Gastrocnemius medialis (tissue), 4 donors: ENCODE results near the gene TTLL13. TPM values are rescaled to one million over a fixed set of nuclear protein-coding genes. Genes with fewer than 3 reads are reported as not detected.

Source experiments
- ATAC-seq, 2 donors: fragments of 150-250 bp; one replicate each; pipeline ENCODE4 v1.9.1; 2016
- DNase-seq, 2 donors: peaks; one replicate each; pipeline ENCODE4 v3.0.0-alpha.2; 2019
- H3K27ac ChIP-seq, 4 donors: fragments of 200-600 bp; sonication (generic); 1 replicate in 1 of 4; 2 replicates in 3 of 4; pipeline ENCODE4 v1.5.1; 2016 to 2018; ENCODE audit warnings: mild to moderate bottlenecking in 2 of 4, moderate library complexity in 1 of 4
- H3K27me3 ChIP-seq, 3 donors: fragments of 200-600 bp; sonication (generic) in 2 of 3; 1 replicate in 1 of 3; 2 replicates in 2 of 3; pipeline versions ENCODE4 v1.5.1 to v1.6.0; 2016 to 2019; ENCODE audit warnings: mild to moderate bottlenecking in 1 of 3, moderate library complexity in 1 of 3
- H3K36me3 ChIP-seq, 2 donors: fragments of 200-600 bp; sonication (generic) in 1 of 2; one replicate each; pipeline ENCODE4 v1.5.1; 2017 to 2018
- H3K4me1 ChIP-seq, 2 donors: fragments of 200-600 bp; sonication (generic) in 1 of 2; one replicate each; pipeline ENCODE4 v1.5.1; 2016 to 2017; ENCODE audit warnings: mild to moderate bottlenecking in 2 of 2
- H3K4me3 ChIP-seq, 4 donors: fragments of 200-600 bp; sonication (generic) in 3 of 4; 1 replicate in 1 of 4; 2 replicates in 3 of 4; pipeline ENCODE4 v1.5.1; 2016 to 2019; ENCODE audit warnings: mild to moderate bottlenecking in 2 of 4
- H3K9me3 ChIP-seq, 3 donors: fragments of 200-600 bp; sonication (generic) in 2 of 3; 1 replicate in 1 of 3; 2 replicates in 2 of 3; pipeline ENCODE4 v1.5.1; 2016 to 2019
- POLR2A ChIP-seq, 2 donors: fragments of 450-650 bp; IDR thresholded peaks; one replicate each; pipeline ENCODE4 v1.6.1; 2017; ENCODE audit warnings: antibody characterized with exemption in 2 of 2, mild to moderate bottlenecking in 2 of 2, moderate library complexity in 2 of 2
- in situ Hi-C, 4 donors: fragments of 200-750 bp; cut with MboI; loops; one replicate each; pipeline versions ENCODE4 v1.15.0 to v1.8.0; 2017; ENCODE audit warnings: low sequenced_read_pairs in 4 of 4
- intact Hi-C: fragments of 100-400 bp; cut with DNase I; formaldehyde crosslinking; loops from one replicate; pipeline ENCODE4 v1.15.1; 2023; ENCODE audit warnings: low total_unique reads
- total RNA-seq, 4 donors: library from RNA; depleted of rRNA; stranded (reverse); fragments of >200 nt; gene quantifications; one replicate each; pipeline versions ENCODE4 v1.1.0 to v1.2.3, GENCODE V29; 2016
- TF ChIP-seq, protein P1 (sequence below), 5 experiments: fragments of 450-650 bp in 3 of 5; fragments of 200-600 bp in 2 of 5; sonication (generic) in 2 of 5; IDR thresholded peaks in 4 of 5; conservative IDR thresholded peaks in 1 of 5; 1 replicate in 4 of 5; 2 replicates in 1 of 5; pipeline ENCODE4 v1.5.1; 2016 to 2019; ENCODE audit warnings: antibody characterized with exemption in 5 of 5, mild to moderate bottlenecking in 3 of 5, moderate library complexity in 3 of 5

TTLL13 gene
- total RNA-seq, 4 donors from 2014 or later, result not detected

DNA sequence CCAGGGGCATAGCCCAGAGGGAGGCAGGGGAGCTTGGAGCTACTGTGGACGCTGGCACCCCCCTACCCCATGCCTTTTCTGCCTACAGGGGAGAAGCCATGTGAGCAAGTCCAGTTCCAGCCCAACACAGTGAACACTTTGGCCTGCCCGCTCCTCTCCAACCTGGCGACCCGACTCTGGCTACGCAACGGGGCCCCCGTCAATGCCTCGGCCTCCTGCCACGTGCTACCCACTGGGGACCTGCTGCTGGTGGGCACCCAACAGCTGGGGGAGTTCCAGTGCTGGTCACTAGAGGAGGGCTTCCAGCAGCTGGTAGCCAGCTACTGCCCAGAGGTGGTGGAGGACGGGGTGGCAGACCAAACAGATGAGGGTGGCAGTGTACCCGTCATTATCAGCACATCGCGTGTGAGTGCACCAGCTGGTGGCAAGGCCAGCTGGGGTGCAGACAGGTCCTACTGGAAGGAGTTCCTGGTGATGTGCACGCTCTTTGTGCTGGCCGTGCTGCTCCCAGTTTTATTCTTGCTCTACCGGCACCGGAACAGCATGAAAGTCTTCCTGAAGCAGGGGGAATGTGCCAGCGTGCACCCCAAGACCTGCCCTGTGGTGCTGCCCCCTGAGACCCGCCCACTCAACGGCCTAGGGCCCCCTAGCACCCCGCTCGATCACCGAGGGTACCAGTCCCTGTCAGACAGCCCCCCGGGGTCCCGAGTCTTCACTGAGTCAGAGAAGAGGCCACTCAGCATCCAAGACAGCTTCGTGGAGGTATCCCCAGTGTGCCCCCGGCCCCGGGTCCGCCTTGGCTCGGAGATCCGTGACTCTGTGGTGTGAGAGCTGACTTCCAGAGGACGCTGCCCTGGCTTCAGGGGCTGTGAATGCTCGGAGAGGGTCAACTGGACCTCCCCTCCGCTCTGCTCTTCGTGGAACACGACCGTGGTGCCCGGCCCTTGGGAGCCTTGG, 21.3 kb upstream of the TTLL13 start:
- in situ Hi-C loops (no loop called here), intact Hi-C loops (loop anchor here (10.0 kb wide), 1 partner anchor 463 kb away; no protein-coding TSS in a partner anchor)
- DNase-seq (no peak), ATAC-seq (no peak)
- Histone ChIP-seq H3K27me3 (no peaks in the 10 kb centered on the region), H3K27ac (no peak overlapping the region), H3K36me3 (peaks cover 0 to 58% of the 10 kb centered on the region in 2 donors), H3K4me3 (no peak overlapping the region), H3K4me1 (peaks cover 25 to 33% of the 10 kb centered on the region in 2 donors), H3K9me3 (no peaks in the 10 kb centered on the region)
- no peak for TF ChIP-seq POLR2A (IDR thresholded peaks at IDR 0.05)
- TF ChIP-seq, protein P1, sequence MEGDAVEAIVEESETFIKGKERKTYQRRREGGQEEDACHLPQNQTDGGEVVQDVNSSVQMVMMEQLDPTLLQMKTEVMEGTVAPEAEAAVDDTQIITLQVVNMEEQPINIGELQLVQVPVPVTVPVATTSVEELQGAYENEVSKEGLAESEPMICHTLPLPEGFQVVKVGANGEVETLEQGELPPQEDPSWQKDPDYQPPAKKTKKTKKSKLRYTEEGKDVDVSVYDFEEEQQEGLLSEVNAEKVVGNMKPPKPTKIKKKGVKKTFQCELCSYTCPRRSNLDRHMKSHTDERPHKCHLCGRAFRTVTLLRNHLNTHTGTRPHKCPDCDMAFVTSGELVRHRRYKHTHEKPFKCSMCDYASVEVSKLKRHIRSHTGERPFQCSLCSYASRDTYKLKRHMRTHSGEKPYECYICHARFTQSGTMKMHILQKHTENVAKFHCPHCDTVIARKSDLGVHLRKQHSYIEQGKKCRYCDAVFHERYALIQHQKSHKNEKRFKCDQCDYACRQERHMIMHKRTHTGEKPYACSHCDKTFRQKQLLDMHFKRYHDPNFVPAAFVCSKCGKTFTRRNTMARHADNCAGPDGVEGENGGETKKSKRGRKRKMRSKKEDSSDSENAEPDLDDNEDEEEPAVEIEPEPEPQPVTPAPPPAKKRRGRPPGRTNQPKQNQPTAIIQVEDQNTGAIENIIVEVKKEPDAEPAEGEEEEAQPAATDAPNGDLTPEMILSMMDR (IDR thresholded peaks at IDR 0.05 in 4 of 5, conservative IDR thresholded peaks at IDR 0.05 in 1 of 5), result no peak

DNA sequence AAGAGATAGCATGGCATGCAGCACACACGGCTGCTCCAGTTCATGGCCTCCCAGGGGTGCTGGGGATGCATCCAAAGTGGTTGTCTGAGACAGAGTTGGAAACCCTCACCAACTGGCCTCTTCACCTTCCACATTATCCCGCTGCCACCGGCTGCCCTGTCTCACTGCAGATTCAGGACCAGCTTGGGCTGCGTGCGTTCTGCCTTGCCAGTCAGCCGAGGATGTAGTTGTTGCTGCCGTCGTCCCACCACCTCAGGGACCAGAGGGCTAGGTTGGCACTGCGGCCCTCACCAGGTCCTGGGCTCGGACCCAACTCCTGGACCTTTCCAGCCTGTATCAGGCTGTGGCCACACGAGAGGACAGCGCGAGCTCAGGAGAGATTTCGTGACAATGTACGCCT, 20.4 kb upstream of the TTLL13 start:
- DNase-seq, result no peak
- peaks cover 25 to 34% of the 10 kb centered on the region in 2 donors for H3K4me1 ChIP-seq
- in situ Hi-C loops, result no loop called here

DNA sequence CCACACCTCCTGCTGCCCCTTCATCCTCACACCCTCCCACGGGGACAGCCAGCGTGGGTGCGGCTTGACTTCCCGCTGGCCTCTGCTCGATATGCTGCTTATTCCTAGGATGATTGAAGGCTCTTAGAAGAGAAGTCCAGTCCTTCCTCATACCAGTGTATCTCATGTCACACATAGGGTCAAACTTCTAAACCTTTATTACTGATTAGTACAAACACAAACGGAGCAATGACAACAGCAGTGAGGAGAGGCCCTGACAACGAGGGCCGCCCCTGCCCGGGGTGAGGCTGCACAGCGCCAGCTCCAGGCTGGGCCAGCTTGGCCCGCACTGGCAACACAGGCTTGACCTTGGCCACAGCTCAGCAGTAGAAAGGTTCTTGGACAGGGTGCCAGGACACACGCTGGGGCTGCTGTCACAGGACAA, 19.3 kb upstream of the TTLL13 start:
- in situ Hi-C loops, result no loop called here
- H3K27me3 ChIP-seq, result no peaks in the 10 kb centered on the region
- TF ChIP-seq, protein P1 (IDR thresholded peaks at IDR 0.05 in 4 of 5, conservative IDR thresholded peaks at IDR 0.05 in 1 of 5), result no peak
- no peak for TF ChIP-seq POLR2A (IDR thresholded peaks at IDR 0.05)
- no peak overlapping the region for H3K4me3 ChIP-seq
- H3K36me3 ChIP-seq, result peaks cover 0 to 41% of the 10 kb centered on the region in 2 donors
- intact Hi-C loops, result no loop called here
- peak in 1 of 2 donors; percentile 74 for DNase-seq
- peak in 1 of 2 donors; percentile 35 for ATAC-seq
- no peaks in the 10 kb centered on the region for H3K9me3 ChIP-seq
- peak overlapping the region; percentile 30 to 70 (median 58) for H3K27ac ChIP-seq
- H3K4me1 ChIP-seq, result peaks cover 32 to 43% of the 10 kb centered on the region in 2 donors

More for the DNA sequence above, 20.4 kb upstream of the TTLL13 start:
- Histone ChIP-seq H3K4me3 (no peak overlapping the region), H3K27me3 (no peaks in the 10 kb centered on the region), H3K36me3 (peaks cover 0 to 52% of the 10 kb centered on the region in 2 donors), H3K9me3 (no peaks in the 10 kb centered on the region), H3K27ac (no peak overlapping the region)
- intact Hi-C loops, result loop anchor here (10.0 kb wide), 1 partner anchor 464 kb away; no protein-coding TSS in a partner anchor
- TF ChIP-seq, protein P1 (IDR thresholded peaks at IDR 0.05 in 4 of 5, conservative IDR thresholded peaks at IDR 0.05 in 1 of 5), result no peak
- TF ChIP-seq POLR2A (IDR thresholded peaks at IDR 0.05), result no peak
- no peak for ATAC-seq

DNA sequence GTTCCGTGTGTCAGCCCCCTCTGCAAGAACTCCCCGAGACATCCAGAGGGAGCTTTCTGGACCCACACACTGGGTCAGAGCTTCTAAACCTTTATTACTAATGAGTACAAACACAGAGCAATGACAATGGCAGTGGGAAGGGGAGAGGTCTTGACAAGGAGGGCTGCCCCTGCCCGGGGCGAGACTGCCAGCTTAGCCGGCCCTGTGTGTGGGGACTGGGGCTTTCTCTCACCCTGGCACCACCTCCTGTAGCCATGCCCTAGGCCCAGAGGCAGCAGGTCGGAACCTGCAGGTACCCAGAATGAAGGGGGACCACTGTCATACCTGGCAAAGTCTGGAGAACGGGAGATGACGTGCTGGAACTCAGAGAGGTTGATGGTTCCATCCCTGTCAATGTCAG, 18.7 kb upstream of the TTLL13 start:
- in situ Hi-C loops (no loop called here), intact Hi-C loops (no loop called here)
- no peak for ATAC-seq
- H3K4me1 ChIP-seq, result peaks cover 32 to 44% of the 10 kb centered on the region in 2 donors
- no peaks in the 10 kb centered on the region for H3K9me3 ChIP-seq
- H3K36me3 ChIP-seq, result peaks cover 0 to 35% of the 10 kb centered on the region in 2 donors
- TF ChIP-seq, protein P1 (IDR thresholded peaks at IDR 0.05 in 4 of 5, conservative IDR thresholded peaks at IDR 0.05 in 1 of 5), result no peak
- no peak for TF ChIP-seq POLR2A (IDR thresholded peaks at IDR 0.05)
- peak overlapping the region; percentile 30 to 70 (median 58) for H3K27ac ChIP-seq
- no peak overlapping the region for H3K4me3 ChIP-seq
- no peak for DNase-seq
- H3K27me3 ChIP-seq, result no peaks in the 10 kb centered on the region
